Neural cell (in vitro differentiated cells): ENCODE measurements around the gene MCC.

Experiments
- POLR2AphosphoS5 ChIP-seq: IDR thresholded peaks from 2 replicates; pipeline ENCODE4 v1.6.1; 2012
- REST ChIP-seq: IDR thresholded peaks from 2 replicates; pipeline ENCODE4 v1.6.1; 2012; ENCODE audit warnings: borderline replicate concordance
- TF ChIP-seq, protein P1 (sequence below): fragments of 450-650 bp; IDR thresholded peaks from 2 replicates; pipeline ENCODE4 v1.5.1; 2014; ENCODE audit warnings: antibody characterized with exemption, mild to moderate bottlenecking, moderate library complexity; ENCODE audit not compliant: poor library complexity, severe bottlenecking

DNA sequence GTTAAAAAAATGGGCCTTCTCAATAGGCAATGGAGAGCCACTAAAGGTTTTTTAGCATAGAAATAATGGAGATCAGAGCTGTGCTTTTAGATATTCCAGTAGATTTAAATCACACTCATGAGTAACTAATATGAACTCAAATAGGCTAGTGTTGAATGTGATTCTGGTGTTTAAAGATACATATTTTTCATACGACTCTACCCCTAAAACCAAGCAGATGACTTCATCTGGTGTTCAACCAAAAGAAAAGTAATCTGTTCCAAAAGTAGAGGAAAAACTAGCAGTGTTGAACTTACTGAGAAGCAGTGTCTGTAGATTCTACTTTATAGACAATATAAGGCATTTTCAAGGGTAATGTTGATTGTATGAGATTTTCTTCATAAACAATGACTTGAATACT is 191.6 kb downstream of the MCC start:
- TF ChIP-seq, protein P1, sequence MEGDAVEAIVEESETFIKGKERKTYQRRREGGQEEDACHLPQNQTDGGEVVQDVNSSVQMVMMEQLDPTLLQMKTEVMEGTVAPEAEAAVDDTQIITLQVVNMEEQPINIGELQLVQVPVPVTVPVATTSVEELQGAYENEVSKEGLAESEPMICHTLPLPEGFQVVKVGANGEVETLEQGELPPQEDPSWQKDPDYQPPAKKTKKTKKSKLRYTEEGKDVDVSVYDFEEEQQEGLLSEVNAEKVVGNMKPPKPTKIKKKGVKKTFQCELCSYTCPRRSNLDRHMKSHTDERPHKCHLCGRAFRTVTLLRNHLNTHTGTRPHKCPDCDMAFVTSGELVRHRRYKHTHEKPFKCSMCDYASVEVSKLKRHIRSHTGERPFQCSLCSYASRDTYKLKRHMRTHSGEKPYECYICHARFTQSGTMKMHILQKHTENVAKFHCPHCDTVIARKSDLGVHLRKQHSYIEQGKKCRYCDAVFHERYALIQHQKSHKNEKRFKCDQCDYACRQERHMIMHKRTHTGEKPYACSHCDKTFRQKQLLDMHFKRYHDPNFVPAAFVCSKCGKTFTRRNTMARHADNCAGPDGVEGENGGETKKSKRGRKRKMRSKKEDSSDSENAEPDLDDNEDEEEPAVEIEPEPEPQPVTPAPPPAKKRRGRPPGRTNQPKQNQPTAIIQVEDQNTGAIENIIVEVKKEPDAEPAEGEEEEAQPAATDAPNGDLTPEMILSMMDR = no peak
- TF ChIP-seq REST (no peak), POLR2AphosphoS5 (no peak)
